HepG2 (cell line): Measurements from ENCODE around the gene PLIN3. TPM values are rescaled to one million over a fixed set of nuclear protein-coding genes. Genes with fewer than 3 reads are reported as not detected.

ENCODE experiments used
- AHDC1 ChIP-seq: sonication (generic); formaldehyde crosslinking; IDR thresholded peaks from 2 replicates; pipeline ENCODE4 v1.5.1; 2020; ENCODE audit warnings: mild to moderate bottlenecking, missing genetic modification reagents, borderline replicate concordance
- ATF7 ChIP-seq, 2 experiments: fragments of 450-650 bp in 1 of 2; sonication (generic) in 1 of 2; formaldehyde crosslinking in 1 of 2; IDR thresholded peaks; 2 replicates each; pipeline versions ENCODE4 v1.4.0 to v1.6.1; 2016 to 2020; ENCODE audit warnings: antibody characterized with exemption in 1 of 2, mild to moderate bottlenecking in 1 of 2, missing genetic modification reagents in 1 of 2
- CREBL2 ChIP-seq: sonication (generic); formaldehyde crosslinking; IDR thresholded peaks from 2 replicates; pipeline ENCODE4 v1.8.1; 2023; ENCODE audit warnings: missing genetic modification reagents, mild to moderate bottlenecking, borderline replicate concordance
- ESRRA ChIP-seq: sonication (generic); formaldehyde crosslinking; IDR thresholded peaks from 2 replicates; pipeline ENCODE4 v1.5.1; 2020; ENCODE audit warnings: mild to moderate bottlenecking, low read depth, missing genetic modification reagents
- GPBP1L1 ChIP-seq: sonication (generic); formaldehyde crosslinking; IDR thresholded peaks from 2 replicates; pipeline ENCODE4 v1.5.0; 2020; ENCODE audit warnings: mild to moderate bottlenecking, missing genetic modification reagents
- IRF9 ChIP-seq: sonication (generic); formaldehyde crosslinking; IDR thresholded peaks from 2 replicates; pipeline ENCODE4 v1.8.0; 2022; ENCODE audit warnings: missing genetic modification reagents, mild to moderate bottlenecking, borderline replicate concordance
- MAZ ChIP-seq, 2 experiments: sonication (generic) in 1 of 2; formaldehyde crosslinking in 1 of 2; IDR thresholded peaks; 2 replicates each; pipeline versions ENCODE4 v1.5.0 to v1.6.1; 2012 to 2020; ENCODE audit warnings: low read depth in 2 of 2, mild to moderate bottlenecking in 2 of 2, borderline replicate concordance in 1 of 2, improper control_type of control experiment in 1 of 2, low read length in 1 of 2, missing genetic modification reagents in 1 of 2, moderate library complexity in 1 of 2
- POLR2G ChIP-seq: fragments of 200-400 bp; formaldehyde crosslinking; IDR thresholded peaks from 2 replicates; pipeline ENCODE4 v1.6.1; 2018; ENCODE audit warnings: mild to moderate bottlenecking, low read depth, low read length, moderate library complexity
- RAD21 ChIP-seq: fragments of 450-650 bp; formaldehyde crosslinking; IDR thresholded peaks from 2 replicates; pipeline ENCODE4 v1.5.0; 2020; ENCODE audit warnings: mild to moderate bottlenecking
- SIN3A ChIP-seq: IDR thresholded peaks from 2 replicates; pipeline ENCODE4 v1.6.1; 2011; ENCODE audit warnings: low read depth, mild to moderate bottlenecking, control low read depth, low read length, borderline replicate concordance
- ZBTB7B ChIP-seq: sonication (generic); formaldehyde crosslinking; IDR thresholded peaks from 2 replicates; pipeline ENCODE4 v1.4.0; 2020; ENCODE audit warnings: missing genetic modification reagents
- ZKSCAN5 ChIP-seq: sonication (generic); formaldehyde crosslinking; IDR thresholded peaks from 2 replicates; pipeline ENCODE4 v1.5.1; 2020; ENCODE audit warnings: mild to moderate bottlenecking, missing genetic modification reagents
- ZNF572 ChIP-seq: sonication (generic); formaldehyde crosslinking; IDR thresholded peaks from 2 replicates; pipeline ENCODE4 v1.5.1; 2020; ENCODE audit warnings: mild to moderate bottlenecking, missing genetic modification reagents
- ZNF660 ChIP-seq: sonication (generic); formaldehyde crosslinking; IDR thresholded peaks from 2 replicates; pipeline ENCODE4 v1.5.1; 2020; ENCODE audit warnings: mild to moderate bottlenecking, low read depth, missing genetic modification reagents, borderline replicate concordance
- ZNF704 ChIP-seq: sonication (generic); formaldehyde crosslinking; IDR thresholded peaks from 2 replicates; pipeline ENCODE4 v1.8.1; 2023; ENCODE audit warnings: mild to moderate bottlenecking, inconsistent platforms, moderate library complexity, missing genetic modification reagents, borderline replicate concordance
- ZSCAN20 ChIP-seq: sonication (generic); formaldehyde crosslinking; IDR thresholded peaks from 2 replicates; pipeline ENCODE4 v1.4.0; 2020; ENCODE audit warnings: missing genetic modification reagents, mild to moderate bottlenecking, borderline replicate concordance
- polyA plus RNA-seq, 8 experiments: library from polyadenylated mRNA; depleted of rRNA in 3 of 8; stranded (reverse) in 7 of 8; unstranded in 1 of 8; fragments of >200 nt; fragmentation: Illumina TruSeq in 4 of 8; extraction: Trizol in 4 of 8; gene quantifications; 2 replicates each; pipeline versions ENCODE4 v1.2.1 to v1.2.3, GENCODE V29; 2011 to 2016; ENCODE audit warnings: low read depth in 4 of 8, missing spikeins in 1 of 8, mixed read lengths in 1 of 8; ENCODE audit not compliant: insufficient read depth in 1 of 8
- total RNA-seq, 5 experiments: library from RNA; depleted of rRNA; stranded (reverse); fragments of >200 nt; fragmentation: Illumina TruSeq; extraction: Trizol; gene quantifications; 2 replicates each; pipeline ENCODE4 v1.2.3, GENCODE V29; 2016; ENCODE audit warnings: low read depth in 1 of 5

PLIN3 gene
- total and polyA plus RNA-seq, 2 of the 13 experiments (the other 11 are each of a cell fraction or from before 2014, with no cell fraction given) = 49.3 to 57.9 TPM

GRCh38 chr19:4791183-4792018, 76.1 kb downstream of the PLIN3 start, which contains the start of gene FEM1A (continued):
- 0 out of 2 replicates have a peak, but pooled peaks have one; percentile 50 for TF ChIP-seq MAZ (IDR thresholded peaks at IDR 0.05; ENCODE audit: borderline replicate concordance, low read depth, low read length)
- peak; percentile 65; the same call in 1 of the 2 replicates for TF ChIP-seq MAZ (CRISPR knock-in tag; IDR thresholded peaks at IDR 0.05; ENCODE audit: low read depth)
- TF ChIP-seq GPBP1L1 (CRISPR knock-in tag) = no peak
- TF ChIP-seq ZSCAN20 (CRISPR knock-in tag) = no peak
- TF ChIP-seq CREBL2 (CRISPR knock-in tag) = no peak
- 0 out of 2 replicates have a peak, but pooled peaks have one; percentile 11 for TF ChIP-seq ZBTB7B
- peak; percentile 89; the same call in 1 of the 2 replicates for TF ChIP-seq IRF9 (CRISPR knock-in tag)
- TF ChIP-seq AHDC1 (CRISPR knock-in tag) = no peak; the same call in 1 of the 2 replicates
- peak; percentile 63; the same call in 1 of the 2 replicates for TF ChIP-seq ATF7 (IDR thresholded peaks at IDR 0.05)
- 0 out of 2 replicates have a peak, but pooled peaks have one; percentile 49 for TF ChIP-seq ATF7 (CRISPR knock-in tag; IDR thresholded peaks at IDR 0.05)
- TF ChIP-seq ESRRA (CRISPR knock-in tag) = peak; percentile 6; the same call in 1 of the 2 replicates
- no peak; the same call in 1 of the 2 replicates for TF ChIP-seq ZNF704 (CRISPR knock-in tag)
- peak; percentile 48; the same call in 1 of the 2 replicates for TF ChIP-seq SIN3A
- no peak for TF ChIP-seq ZNF660 (CRISPR knock-in tag)
- peak; percentile 91 for TF ChIP-seq POLR2G
- TF ChIP-seq RAD21 (CRISPR knock-in tag) = peak; percentile 89
- peak; percentile 74; the same call in 1 of the 2 replicates for TF ChIP-seq ZNF572 (CRISPR knock-in tag)
- no peak for TF ChIP-seq ZKSCAN5 (CRISPR knock-in tag)
